ENCODE results near the gene SNED1. TPM values are rescaled to one million over a fixed set of nuclear protein-coding genes. Genes with fewer than 3 reads are reported as not detected.

Gene SNED1
- total and polyA plus RNA-seq, 8 donors, result 2.0 to 106 (median 16.0) TPM

- DNase-seq, result no peak
- H3K9me3 ChIP-seq, result no peaks in the 10 kb centered on the region
- no peak overlapping the region for H3K4me3 ChIP-seq
- no peaks in the 10 kb centered on the region for H3K27me3 ChIP-seq
- H3K36me3 ChIP-seq, result no peaks in the 10 kb centered on the region
- WGBS, 5 donors, result 91 to 94% (median 92%) methylated on average over 9 of the region's 9 CpGs
- no peak overlapping the region for H3K27ac ChIP-seq
- H3K4me1 ChIP-seq, result peaks cover 0 to 14% (median 11%) of the 10 kb centered on the region in 4 donors
- intact Hi-C loops (cut with DNase I; ENCODE audit: low total_unique reads), result no loop called here
- TF ChIP-seq POLR2A (IDR thresholded peaks at IDR 0.05), result no peak
- no peak for TF ChIP-seq EP300 (IDR thresholded peaks at IDR 0.05)
- no peak for TF ChIP-seq CTCF (IDR thresholded peaks at IDR 0.05)
- no peak for TF ChIP-seq POLR2AphosphoS5 (IDR thresholded peaks at IDR 0.05)
Observed at GRCh38 chr2:241107031-241107783, 108.8 kb downstream of the SNED1 start.

- TF ChIP-seq POLR2A (IDR thresholded peaks at IDR 0.05) (no peak), EP300 (IDR thresholded peaks at IDR 0.05) (no peak), CTCF (IDR thresholded peaks at IDR 0.05) (no peak), POLR2AphosphoS5 (IDR thresholded peaks at IDR 0.05) (no peak)
- Histone ChIP-seq H3K27ac (peak overlapping the region in 4 of 5 donors; percentile 33 to 50 (median 42)), H3K4me3 (no peak overlapping the region), H3K4me1 (peaks cover 0 to 4% (median 3%) of the 10 kb centered on the region in 4 donors), H3K9me3 (no peaks in the 10 kb centered on the region), H3K36me3 (no peaks in the 10 kb centered on the region), H3K27me3 (no peaks in the 10 kb centered on the region)
- DNase-seq, result peak in 1 of 2 donors; percentile 19
- intact Hi-C loops (cut with DNase I; ENCODE audit: low total_unique reads), result no loop called here
- WGBS, 5 donors, result 69 to 82% (median 79%) methylated on average over 29 to 35 of the region's 35 CpGs
Observed at GRCh38 chr2:241108271-241109209, 110.1 kb downstream of the SNED1 start.

GRCh38 chr2:241109210-241110088, 111.0 kb downstream of the SNED1 start:
- intact Hi-C loops (cut with DNase I; ENCODE audit: low total_unique reads), result no loop called here
- Histone ChIP-seq H3K36me3 (peaks cover 0 to 5% (median 4%) of the 10 kb centered on the region in 4 donors), H3K4me1 (no peaks in the 10 kb centered on the region), H3K9me3 (no peaks in the 10 kb centered on the region), H3K4me3 (no peak overlapping the region), H3K27me3 (no peaks in the 10 kb centered on the region), H3K27ac (peak overlapping the region in 2 of 5 donors; percentile 37 to 48)
- DNase-seq, result no peak
- 83 to 89% (median 88%) methylated on average over 14 of the region's 14 CpGs for WGBS, 5 donors
- TF ChIP-seq POLR2A (IDR thresholded peaks at IDR 0.05), result no peak
- no peak for TF ChIP-seq EP300 (IDR thresholded peaks at IDR 0.05)
- TF ChIP-seq POLR2AphosphoS5 (IDR thresholded peaks at IDR 0.05), result no peak

- H3K4me3 ChIP-seq, result no peak overlapping the region
- H3K36me3 ChIP-seq, result peaks cover 0 to 12% (median 11%) of the 10 kb centered on the region in 4 donors
- TF ChIP-seq POLR2AphosphoS5 (IDR thresholded peaks at IDR 0.05) (no peak), POLR2A (IDR thresholded peaks at IDR 0.05) (no peak), CTCF (IDR thresholded peaks at IDR 0.05) (no peak), EP300 (IDR thresholded peaks at IDR 0.05) (no peak)
- no peaks in the 10 kb centered on the region for H3K9me3 ChIP-seq
- DNase-seq, result peak in 1 of 2 donors; percentile 10
- H3K27ac ChIP-seq, result no peak overlapping the region
- 87 to 96% (median 89%) methylated on average over 9 of the region's 9 CpGs for WGBS, 5 donors
- intact Hi-C loops (cut with DNase I; ENCODE audit: low total_unique reads), result no loop called here
- no peaks in the 10 kb centered on the region for H3K27me3 ChIP-seq
- H3K4me1 ChIP-seq, result no peaks in the 10 kb centered on the region
Observed at GRCh38 chr2:241110089-241110606, 111.7 kb downstream of the SNED1 start.
